GM19455 (cell line): ENCODE data around the gene DOK3.

Experiments
- ATAC-seq: cut with Tn5 transposase; IDR thresholded peaks from one replicate; pipeline ENCODE4 v1.9.1; 2021; ENCODE audit not compliant: unreplicated experiment

Gene DOK3

DNA sequence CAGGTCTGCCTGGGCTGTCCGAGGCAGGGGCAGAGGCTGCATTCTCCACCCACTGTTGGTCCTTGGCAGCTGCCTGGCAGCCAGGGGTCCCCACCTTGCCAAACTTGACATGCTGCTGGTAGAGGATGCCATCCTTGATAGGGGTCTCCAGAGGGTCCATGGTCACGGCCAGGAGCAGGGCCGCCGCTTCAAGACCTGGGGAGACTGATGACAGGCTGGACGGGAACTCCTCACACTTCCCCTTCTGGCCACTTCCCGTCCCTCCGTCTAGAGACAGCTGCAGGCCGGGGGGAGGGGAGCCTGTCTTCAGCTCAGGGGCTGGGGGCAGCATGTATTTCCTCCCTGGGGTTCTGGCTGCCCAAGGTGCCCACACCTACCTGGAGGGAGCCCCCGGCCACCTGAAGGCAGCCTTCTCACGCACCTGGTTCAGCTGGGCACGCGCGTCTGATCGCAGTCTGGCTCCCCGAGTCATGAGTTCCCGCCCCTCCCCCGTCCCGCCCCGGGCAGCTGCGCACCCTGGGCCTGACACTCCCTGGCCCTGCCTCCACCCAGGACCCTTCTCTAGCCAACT, at the start of gene DOK3:
Gene DOK3 (minus strand): TSS at position 446 of the 571 bp plus-strand sequence. CDS start 286 bp downstream, at position 160.
- ATAC-seq = peak; percentile 37

GRCh38 chr5:177557796-177558195, 48.2 kb upstream of the DOK3 start:
- ATAC-seq = no peak

- no peak for ATAC-seq
Observed at GRCh38 chr5:177557041-177557647, 47.5 kb upstream of the DOK3 start.

GRCh38 chr5:177555665-177556064, 46.0 kb upstream of the DOK3 start:
- no peak for ATAC-seq

DNA sequence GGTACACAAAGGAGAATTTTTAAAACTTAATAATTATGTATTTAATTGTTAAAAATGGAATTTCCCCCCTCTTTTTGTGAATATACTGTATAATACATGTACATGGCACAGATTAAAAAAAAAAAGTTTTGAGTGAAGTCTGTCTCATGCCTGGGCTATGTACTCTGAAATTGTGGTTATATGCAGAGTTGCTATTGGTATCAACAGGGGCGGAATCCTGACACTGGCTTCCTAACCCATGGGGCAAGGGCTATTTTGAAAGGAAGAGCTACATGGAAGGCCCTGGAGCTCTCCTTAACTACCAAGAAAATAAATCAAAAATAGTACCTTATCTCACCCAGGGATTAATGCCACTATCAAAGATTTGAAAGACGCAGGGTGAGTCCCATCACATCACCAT, 45.6 kb upstream of the DOK3 start:
- ATAC-seq = no peak

GRCh38 chr5:177554474-177555111, 45.0 kb upstream of the DOK3 start, which contains the start of gene FAM193B:
FAM193B (minus strand) TSS chr5:177554563; CDS start chr5:177554458, 105 bp downstream.
- ATAC-seq = peak; percentile 88

DNA sequence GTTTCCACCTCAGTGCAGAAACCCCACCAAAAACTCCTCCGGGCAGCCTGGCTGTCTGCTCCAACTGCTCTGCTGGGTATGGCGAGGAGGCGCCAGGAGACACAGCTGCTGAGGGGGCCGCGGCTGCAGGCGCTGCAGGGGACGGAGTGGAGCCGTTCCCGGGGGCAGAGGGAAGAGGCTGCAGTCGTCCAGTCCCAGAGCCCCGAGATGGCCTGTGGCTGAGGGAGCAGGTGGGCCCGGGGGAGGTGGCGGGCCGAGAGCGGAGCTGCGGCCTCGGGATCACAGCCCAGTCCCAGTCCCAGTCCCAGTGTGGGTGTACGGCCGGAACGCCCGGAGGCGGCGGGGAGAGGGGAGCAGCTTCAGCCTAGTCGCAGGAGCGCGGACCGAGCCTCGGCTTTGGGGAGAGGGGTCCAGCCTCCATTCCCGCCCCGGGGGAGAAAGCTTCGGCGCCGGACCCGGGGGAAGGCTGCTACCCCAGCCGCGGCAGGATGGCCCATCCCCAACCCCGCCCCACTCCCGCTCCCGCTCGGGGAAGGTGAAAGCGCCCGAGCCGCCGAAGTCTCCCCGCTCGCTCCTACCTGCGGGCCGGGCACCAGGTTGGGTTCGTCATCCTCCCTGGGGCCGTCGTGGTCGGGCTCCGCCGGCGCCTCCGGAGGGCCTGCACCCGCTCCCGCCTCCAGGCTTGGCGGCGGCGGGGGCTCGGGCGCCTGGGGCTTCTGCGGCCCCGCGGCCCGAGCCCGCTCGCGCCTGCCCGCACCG, 44.2 kb upstream of the DOK3 start:
- ATAC-seq = peak; percentile 41

- ATAC-seq = no peak
Observed at GRCh38 chr5:177552839-177553455, 43.3 kb upstream of the DOK3 start.

DNA sequence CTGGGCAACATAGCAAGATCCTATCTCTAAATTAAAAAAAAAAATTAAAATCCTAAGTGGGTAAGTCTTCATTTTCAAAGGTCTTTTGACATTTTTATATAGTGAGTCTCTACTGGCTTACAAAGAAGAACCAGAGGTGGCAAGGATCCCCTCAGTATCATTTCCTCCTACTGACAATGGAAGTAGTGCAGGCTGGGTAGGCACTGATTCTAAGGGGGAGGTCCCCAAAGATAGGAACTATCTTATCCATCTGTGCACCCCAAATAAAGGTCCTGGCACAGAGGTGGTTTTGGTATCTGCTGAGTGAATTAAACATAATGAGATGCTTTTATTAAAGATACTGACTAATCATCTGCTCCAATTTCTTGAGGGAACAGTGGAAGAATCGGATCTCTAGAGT, 40.5 kb upstream of the DOK3 start:
- ATAC-seq = no peak

GRCh38 chr5:177548495-177548894, 38.9 kb upstream of the DOK3 start:
- ATAC-seq = no peak

GRCh38 chr5:177547736-177548135, 38.1 kb upstream of the DOK3 start:
- no peak for ATAC-seq

- ATAC-seq = no peak
Observed at GRCh38 chr5:177546258-177546741, 36.7 kb upstream of the DOK3 start.

- no peak for ATAC-seq
Observed at GRCh38 chr5:177545487-177546257, 36.0 kb upstream of the DOK3 start.

DNA sequence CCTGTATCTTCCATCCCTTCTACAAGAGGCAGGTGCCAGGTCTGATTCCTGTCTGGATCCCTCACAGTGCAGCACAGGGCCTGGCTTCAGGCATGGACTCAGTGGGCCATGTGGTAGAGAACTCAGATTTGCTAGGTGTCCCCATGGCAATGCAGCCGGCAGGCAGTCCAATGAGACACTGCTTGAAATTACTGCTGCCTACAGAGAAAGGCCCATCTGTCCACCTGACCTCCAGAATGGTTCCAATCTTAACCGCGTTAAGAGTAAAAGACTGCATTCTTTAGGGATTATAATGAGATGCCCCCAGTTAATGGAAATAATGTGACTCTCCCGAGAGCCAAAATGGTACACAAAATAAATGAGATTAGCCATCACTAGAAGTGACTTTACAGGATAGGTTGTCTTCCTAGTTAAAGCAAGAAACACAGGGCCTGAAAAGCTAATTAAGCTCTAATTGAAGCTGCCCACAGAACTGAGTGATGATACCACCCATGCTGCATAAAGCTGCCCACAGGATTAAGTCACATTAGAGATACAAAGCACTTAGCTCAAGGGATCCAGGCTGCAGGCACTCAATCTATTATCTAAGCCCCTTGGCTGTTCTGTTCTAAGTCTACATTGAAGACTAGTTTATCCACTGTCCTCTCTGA, 33.3 kb upstream of the DOK3 start:
- no peak for ATAC-seq

GRCh38 chr5:177540438-177540837, 30.8 kb upstream of the DOK3 start:
- ATAC-seq = no peak

- no peak for ATAC-seq
Observed at GRCh38 chr5:177539411-177539810, 29.8 kb upstream of the DOK3 start.

DNA sequence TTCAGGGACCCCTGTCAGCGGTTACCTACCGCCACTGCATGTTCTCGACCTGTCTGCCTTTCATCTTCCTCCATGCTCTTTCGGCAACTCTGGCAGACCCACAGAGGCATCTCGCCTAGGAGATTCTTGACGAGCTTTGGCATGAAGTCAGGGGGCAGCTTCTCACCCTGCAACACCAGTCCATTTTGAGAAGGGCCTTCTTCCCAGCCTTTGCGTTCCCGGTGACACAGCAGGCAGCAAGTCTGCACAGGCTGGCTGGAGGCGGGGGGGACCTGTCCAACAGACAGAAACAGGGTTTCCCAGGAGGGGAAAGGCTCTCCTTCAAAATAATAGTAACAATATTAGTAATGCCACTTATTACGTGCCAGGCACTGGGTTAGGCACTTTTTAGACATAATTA, 29.2 kb upstream of the DOK3 start:
- ATAC-seq = no peak

GRCh38 chr5:177537389-177538361, 28.0 kb upstream of the DOK3 start:
- ATAC-seq = no peak

DNA sequence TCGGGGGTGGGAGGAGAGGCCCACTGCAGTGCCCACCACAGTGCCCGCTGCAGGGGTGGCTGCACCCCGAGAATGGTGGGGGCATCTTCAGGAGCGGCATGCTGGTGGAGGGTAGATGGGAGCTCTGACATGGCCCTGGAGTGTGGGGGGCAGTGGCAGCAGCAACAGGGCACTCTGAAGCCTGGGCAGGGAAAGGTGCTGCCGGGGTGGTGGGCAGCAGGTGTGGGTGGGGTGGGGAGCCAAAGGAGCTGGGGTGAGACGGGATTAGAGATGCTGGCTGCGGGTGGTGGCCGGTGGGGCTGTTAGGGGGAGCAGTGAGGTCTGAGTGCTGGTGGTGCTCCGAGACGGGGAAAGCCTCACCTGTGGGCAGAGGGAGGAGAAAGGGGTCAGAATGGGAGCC, 26.8 kb upstream of the DOK3 start:
- ATAC-seq = no peak
